OCI-LY7 (cell line): ENCODE data around the gene RASSF5. TPM values are rescaled to one million over a fixed set of nuclear protein-coding genes. Genes with fewer than 3 reads are reported as not detected.

Experiments
- BruUV-seq: library from RNA; stranded (reverse); fragments of 400-500 nt; replicated peaks from 2 replicates; lab custom pipeline; 2021; lab: Mats Ljungman, UMichigan
- CTCF ChIA-PET: fragments of 300-600 bp; sonication (Branson Sonifier 250); formaldehyde crosslinking; loops from one replicate; lab custom pipeline; 2022; ENCODE audit warnings: antibody characterized with exemption; ENCODE audit not compliant: unreplicated experiment; lab: Charles Lee
- POLR2A ChIA-PET: fragments of 300-600 bp; sonication (Branson Sonifier 250); formaldehyde crosslinking; loops from one replicate; lab custom pipeline; 2022; ENCODE audit warnings: antibody characterized with exemption; lab: Charles Lee
- DNase-seq: peaks from one replicate; pipeline ENCODE4 v3.0.0-alpha.2; 2015; ENCODE audit warnings: low spot score
- H2AFZ ChIP-seq: fragments of 200-600 bp; sonication (generic), shearing (Covaris generic); 2 replicates; pipeline ENCODE4 v1.6.1; 2014; ENCODE audit warnings: mild to moderate bottlenecking, antibody characterized with exemption, low read length, moderate library complexity
- H3K27ac ChIP-seq: fragments of 200-600 bp; sonication (generic); 2 replicates; pipeline ENCODE4 v1.5.1; 2014; ENCODE audit warnings: mixed run types, low read depth, mild to moderate bottlenecking, moderate library complexity, low read length, inconsistent platforms; ENCODE audit not compliant: poor library complexity, severe bottlenecking
- H3K36me3 ChIP-seq: fragments of 200-600 bp; sonication (generic); 2 replicates; pipeline ENCODE4 v1.6.1; 2014; ENCODE audit warnings: mild to moderate bottlenecking, antibody characterized with exemption, low read length, moderate library complexity, mixed read lengths; ENCODE audit not compliant: insufficient read depth
- H3K4me1 ChIP-seq: fragments of 200-600 bp; sonication (generic); 2 replicates; pipeline ENCODE4 v1.5.1; 2014; ENCODE audit warnings: mild to moderate bottlenecking, low read length; ENCODE audit not compliant: insufficient read depth, poor library complexity, severe bottlenecking
- H3K4me2 ChIP-seq: fragments of 200-600 bp; sonication (generic); 2 replicates; pipeline ENCODE4 v1.6.1; 2014; ENCODE audit warnings: mild to moderate bottlenecking, low read length
- H3K4me3 ChIP-seq: fragments of 200-600 bp; sonication (generic); 2 replicates; pipeline ENCODE4 v1.5.1; 2014; ENCODE audit warnings: mild to moderate bottlenecking, low read depth, low read length; ENCODE audit not compliant: poor library complexity, severe bottlenecking
- H3K79me2 ChIP-seq: fragments of 200-600 bp; sonication (generic); 2 replicates; pipeline ENCODE4 v1.6.1; 2016; ENCODE audit warnings: low read depth, mild to moderate bottlenecking, low read length, moderate library complexity, mixed read lengths; ENCODE audit not compliant: insufficient read depth
- H3K9me2 ChIP-seq: fragments of 200-600 bp; sonication (generic); 2 replicates; pipeline ENCODE4 v1.6.1; 2016; ENCODE audit warnings: mild to moderate bottlenecking, low read length, mixed read lengths; ENCODE audit not compliant: insufficient read depth
- H3K9me3 ChIP-seq: fragments of 200-600 bp; sonication (generic); 2 replicates; pipeline ENCODE4 v1.6.1; 2014; ENCODE audit warnings: mild to moderate bottlenecking, mixed run types, low read length, mixed read lengths
- H4K20me1 ChIP-seq: fragments of 200-600 bp; sonication (generic); 2 replicates; pipeline ENCODE4 v1.6.1; 2014; ENCODE audit warnings: mild to moderate bottlenecking, antibody characterized with exemption, low read length, moderate library complexity, mixed read lengths; ENCODE audit not compliant: insufficient read depth
- CTCF ChIP-seq: fragments of 200-600 bp; sonication (generic); conservative IDR thresholded peaks from 2 replicates; pipeline ENCODE4 v1.5.1; 2014; ENCODE audit warnings: mild to moderate bottlenecking, antibody characterized with exemption, low read length, moderate library complexity, mixed read lengths
- EZH2phosphoT487 ChIP-seq: fragments of 200-600 bp; sonication (generic); IDR thresholded peaks from 2 replicates; pipeline ENCODE4 v1.6.1; 2018; ENCODE audit warnings: low read depth, borderline replicate concordance, mild to moderate bottlenecking, mixed run types, antibody characterized with exemption, low read length, moderate library complexity, mixed read lengths
- intact Hi-C: fragments of 100-400 bp; cut with micrococcal nuclease; formaldehyde crosslinking; loops from one replicate; pipeline ENCODE4 v1.10.0; 2022; ENCODE audit not compliant: unreplicated experiment
- total RNA-seq, 2 experiments: library from RNA; depleted of rRNA in 1 of 2; stranded (reverse); fragments of >200 nt in 1 of 2; shearing (Covaris generic) in 1 of 2; gene quantifications; 2 replicates each; pipeline ENCODE4 v1.2.3, GENCODE V29; 2014 to 2022

RASSF5 gene
- total RNA-seq, 2 experiments from 2014 or later, result 19.8 to 25.7 TPM

- H3K4me3 ChIP-seq, result no peak overlapping the region
- POLR2A ChIA-PET, result interaction anchor here (0.6 to 0.8 kb wide), 2 partner anchors 14 to 89 kb away, joined by 3 read pairs; no protein-coding TSS in a partner anchor
- H3K4me1 ChIP-seq, result peaks cover 36% of the 10 kb centered on the region
- intact Hi-C loops, result no loop called here
- TF ChIP-seq CTCF, result no peak
- TF ChIP-seq EZH2phosphoT487, result no peak
- H3K27ac ChIP-seq, result no peak overlapping the region
- H2AFZ ChIP-seq, result no peak overlapping the region
- no peaks in the 10 kb centered on the region for H3K9me2 ChIP-seq
- no peaks in the 10 kb centered on the region for H4K20me1 ChIP-seq
- CTCF ChIA-PET, result interaction anchor here (0.6 kb wide), 1 partner anchor 875 kb away, joined by 3 read pairs; no protein-coding TSS in a partner anchor
- H3K36me3 ChIP-seq, result peaks cover 4% of the 10 kb centered on the region; the same call in 1 of the 2 replicates
- no peak for DNase-seq
- no peaks in the 10 kb centered on the region for H3K9me3 ChIP-seq
- no TSS peak for BruUV-seq
- H3K79me2 ChIP-seq, result no peaks in the 10 kb centered on the region
- H3K4me2 ChIP-seq, result no peak overlapping the region
Measured at GRCh38 chr1:206465951-206466350, 41.4 kb upstream of the RASSF5 start.

GRCh38 chr1:206466840-206467649 is 40.3 kb upstream of the RASSF5 start:
- H3K9me2 ChIP-seq, result no peaks in the 10 kb centered on the region
- intact Hi-C loops, result no loop called here
- no peaks in the 10 kb centered on the region for H3K36me3 ChIP-seq
- no peak for DNase-seq
- H4K20me1 ChIP-seq, result no peaks in the 10 kb centered on the region
- CTCF ChIA-PET, result interaction anchor here (1.3 kb wide), 1 partner anchor 12 kb away, joined by 4 read pairs; no protein-coding TSS in a partner anchor
- H3K79me2 ChIP-seq, result peaks cover 7% of the 10 kb centered on the region; the same call in 1 of the 2 replicates
- BruUV-seq, result no TSS peak
- H3K27ac ChIP-seq, result no peak overlapping the region
- POLR2A ChIA-PET, result interaction anchor here (0.6 to 1.1 kb wide), 4 partner anchors 24 to 213 kb away, joined by 3 to 4 read pairs (median 4); partner anchors contain the start of gene EIF2D
- peak overlapping the region; percentile 88 for H2AFZ ChIP-seq
- peaks cover 44% of the 10 kb centered on the region for H3K4me1 ChIP-seq
- no peaks in the 10 kb centered on the region for H3K9me3 ChIP-seq
- TF ChIP-seq CTCF, result no peak
- no peak for TF ChIP-seq EZH2phosphoT487
- H3K4me3 ChIP-seq, result no peak overlapping the region
- peak overlapping the region; percentile 89; the same call in 1 of the 2 replicates for H3K4me2 ChIP-seq

- no TSS peak for BruUV-seq
- no peaks in the 10 kb centered on the region for H4K20me1 ChIP-seq
- TF ChIP-seq CTCF, result no peak
- TF ChIP-seq EZH2phosphoT487, result no peak
- H3K4me3 ChIP-seq, result no peak overlapping the region
- H3K4me2 ChIP-seq, result peak overlapping the region; percentile 89
- intact Hi-C loops, result no loop called here
- POLR2A ChIA-PET, result interaction anchor here (0.6 to 1.1 kb wide), 3 partner anchors 40 to 214 kb away, joined by 3 to 4 read pairs (median 3); partner anchors contain the start of gene EIF2D
- peak overlapping the region; percentile 88 for H2AFZ ChIP-seq
- peak; percentile 78 for DNase-seq
- H3K9me3 ChIP-seq, result no peaks in the 10 kb centered on the region
- H3K27ac ChIP-seq, result peak overlapping the region; percentile 7
- H3K79me2 ChIP-seq, result peaks cover 8% of the 10 kb centered on the region; the same call in 1 of the 2 replicates
- no peaks in the 10 kb centered on the region for H3K9me2 ChIP-seq
- CTCF ChIA-PET, result no interaction called here
- H3K36me3 ChIP-seq, result peaks cover 2% of the 10 kb centered on the region; the same call in 1 of the 2 replicates
- peaks cover 53% of the 10 kb centered on the region for H3K4me1 ChIP-seq
Measured at GRCh38 chr1:206467915-206468314, 39.4 kb upstream of the RASSF5 start.
